COR-L47 (cell line): ENCODE measurements around the gene SETD3.
A peak's percentile ranks its signal among the peaks of the same experiment; 100 is the strongest.

Experiments used
- DNase-seq: peaks from one replicate; lab custom pipeline; 2025; lab: John Stamatoyannopoulos, UW

Gene SETD3

DNA sequence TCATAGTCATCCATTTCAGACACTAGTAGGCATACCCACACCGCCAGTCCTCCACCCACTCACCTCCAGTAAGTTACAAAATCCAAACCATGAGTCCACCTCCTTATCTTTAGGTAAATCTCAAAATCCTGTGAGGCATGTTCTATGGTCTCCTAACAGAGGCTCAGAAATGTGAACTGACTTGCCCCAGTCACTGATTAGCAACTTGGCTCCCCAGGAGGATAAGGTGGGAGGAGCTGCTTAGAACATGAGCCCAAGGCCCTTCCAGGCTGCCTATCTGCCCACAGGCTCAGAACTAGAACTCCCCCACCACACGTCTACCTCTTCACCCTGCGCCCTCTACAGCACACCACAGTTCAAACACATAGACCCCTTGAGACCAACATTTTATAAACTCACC is 19.9 kb downstream of the SETD3 start:
- no peak for DNase-seq

- DNase-seq, result no peak
Observed at GRCh38 chr14:99459481-99460100, 21.1 kb downstream of the SETD3 start.

DNA sequence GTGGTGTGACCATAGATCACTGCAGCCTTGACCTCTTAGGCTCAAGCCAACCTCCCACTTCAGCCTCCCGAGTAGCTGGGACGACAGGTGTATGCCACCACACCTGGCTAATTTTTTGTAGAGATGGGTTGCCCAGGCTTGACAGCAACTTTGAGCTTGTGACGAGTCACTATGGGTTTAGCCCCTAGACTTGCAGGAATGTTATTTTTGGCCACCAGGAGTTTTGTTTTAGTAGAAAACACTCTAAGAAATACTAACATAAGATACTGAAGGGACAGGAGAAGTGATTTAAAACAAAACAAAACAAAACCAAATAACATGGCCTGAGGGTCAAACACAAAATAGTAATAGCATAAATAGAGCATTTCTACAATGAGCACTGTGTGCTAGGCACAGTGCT is 26.4 kb downstream of the SETD3 start:
- DNase-seq, result no peak

DNA sequence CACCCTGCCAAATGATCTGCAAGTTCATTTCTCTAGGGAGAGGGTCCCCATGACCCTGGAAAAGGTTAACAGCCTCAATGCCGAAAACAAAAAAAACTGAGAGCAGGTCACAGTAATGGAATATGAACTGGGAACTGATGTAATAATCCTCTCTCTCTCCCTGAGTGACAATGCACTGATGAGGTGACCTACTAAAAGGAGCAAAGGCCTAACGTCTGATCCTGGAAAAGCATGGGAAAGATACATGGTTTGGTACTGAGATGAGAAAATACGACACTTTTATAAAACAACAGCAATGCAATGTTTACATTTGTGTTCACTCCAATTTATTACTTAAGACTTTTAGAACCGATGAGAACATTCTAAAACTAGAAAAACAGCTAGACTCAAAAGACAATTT is 27.7 kb downstream of the SETD3 start:
- no peak for DNase-seq

GRCh38 chr14:99451234-99451633 is 29.4 kb downstream of the SETD3 start:
- DNase-seq, result no peak

DNA sequence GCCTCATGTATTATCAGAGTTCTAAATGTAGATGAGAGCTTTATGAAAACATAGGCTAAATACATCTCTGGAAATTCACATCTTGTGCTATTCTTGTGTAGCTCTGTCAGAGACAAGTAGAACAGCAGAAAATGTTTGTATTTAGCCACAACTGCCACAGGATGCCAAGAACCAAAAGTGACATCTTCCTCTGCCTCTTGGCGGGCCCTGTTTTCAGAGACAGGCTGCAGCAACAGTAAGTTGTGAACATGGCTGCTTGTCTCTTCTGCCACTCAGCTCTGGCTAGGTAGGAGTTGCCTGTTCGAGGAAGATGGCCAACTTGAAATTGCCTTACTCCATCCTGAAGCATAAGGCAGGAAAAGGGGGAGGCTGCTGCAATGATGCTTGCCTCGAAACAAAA is 30.4 kb downstream of the SETD3 start:
- no peak for DNase-seq

- no peak for DNase-seq
Observed at GRCh38 chr14:99447739-99448138, 32.9 kb downstream of the SETD3 start.

- no peak for DNase-seq
Observed at GRCh38 chr14:99445931-99446330, 34.7 kb downstream of the SETD3 start.

GRCh38 chr14:99441918-99442317 is 38.7 kb downstream of the SETD3 start:
- DNase-seq, result no peak

- DNase-seq, result no peak
Observed at GRCh38 chr14:99441157-99441870, 39.3 kb downstream of the SETD3 start.

DNA sequence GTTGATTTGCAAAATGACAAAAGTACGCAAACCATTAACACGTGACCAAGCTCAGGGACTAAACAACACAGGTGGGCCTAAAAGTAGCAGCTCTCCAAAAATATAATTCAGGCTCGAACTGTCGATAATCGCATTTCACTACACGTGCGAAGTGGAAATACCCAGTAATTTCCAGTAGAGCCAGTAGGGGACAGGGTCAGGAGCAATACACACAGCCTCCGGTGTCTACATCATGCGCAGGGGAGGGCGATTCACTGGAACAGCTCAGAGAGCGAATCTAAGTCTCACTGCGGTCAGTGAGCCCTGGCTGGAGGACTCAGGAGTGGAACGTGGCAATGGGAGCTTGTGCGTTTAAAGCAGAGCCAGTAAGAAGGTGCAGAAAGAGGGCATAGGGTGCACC is 40.4 kb downstream of the SETD3 start:
- DNase-seq, result no peak

GRCh38 chr14:99437706-99438105 is 43.0 kb downstream of the SETD3 start:
- DNase-seq, result no peak

DNA sequence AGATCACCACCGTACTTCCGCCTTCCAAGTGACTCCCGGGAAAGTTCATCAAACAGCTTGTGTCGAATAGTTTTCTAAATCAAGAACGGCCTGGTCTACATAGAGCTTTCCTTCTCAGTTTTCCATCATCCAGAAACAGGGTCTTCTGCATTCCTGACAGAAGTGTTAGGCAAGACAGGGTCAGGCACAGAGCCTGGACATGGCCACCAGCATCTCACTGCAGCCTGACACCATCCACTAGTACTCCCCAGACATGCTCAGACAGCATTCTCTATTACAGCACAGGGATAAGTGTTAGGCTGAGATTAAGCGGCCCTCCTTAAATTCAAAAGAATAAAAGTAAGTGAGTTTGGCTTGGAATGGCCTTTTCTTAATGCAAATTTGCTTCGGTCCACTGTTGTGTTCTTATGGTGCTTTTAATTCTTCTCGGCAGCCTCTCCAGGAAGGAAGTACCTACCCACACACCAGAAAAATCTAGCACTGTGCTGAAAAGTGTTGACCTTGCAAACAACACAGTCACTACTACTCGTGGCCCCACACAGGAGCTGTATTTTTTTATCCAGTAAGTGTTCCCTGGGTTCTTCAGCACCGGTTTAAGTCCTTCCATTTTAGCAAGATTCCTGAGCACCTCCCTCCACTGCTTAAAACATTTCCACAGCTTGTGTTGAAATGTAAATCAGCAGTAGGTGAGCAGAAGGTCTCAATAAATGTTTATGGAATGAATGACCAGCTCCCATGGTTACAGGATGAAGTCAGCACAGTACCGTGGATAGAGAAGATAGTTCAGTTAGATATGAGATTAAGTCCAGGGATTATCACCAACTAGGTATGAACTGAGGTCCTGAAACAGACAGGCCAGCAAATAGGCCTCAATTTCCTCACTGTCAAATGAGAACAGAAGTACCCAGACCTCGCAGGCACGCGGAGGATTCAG is 44.1 kb downstream of the SETD3 start:
- no peak for DNase-seq

DNA sequence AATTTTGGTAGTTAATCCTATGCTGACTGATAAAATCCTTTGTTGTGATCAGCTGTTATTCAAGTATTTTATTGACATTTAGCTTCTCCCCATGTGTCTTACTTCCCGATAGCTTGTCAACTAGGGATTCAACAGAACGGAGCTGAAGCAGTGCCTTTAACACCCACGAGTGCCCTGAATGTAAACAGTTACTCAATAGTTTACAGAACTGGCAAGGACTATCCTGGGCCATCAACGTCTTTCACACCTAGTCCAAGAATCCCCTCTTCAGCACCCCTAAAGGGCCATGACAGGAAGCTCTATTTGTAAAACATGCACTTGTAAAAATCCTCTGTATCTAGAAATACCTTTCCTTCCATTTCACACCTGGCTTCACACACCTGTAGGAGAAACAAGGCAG is 45.3 kb downstream of the SETD3 start:
- no peak for DNase-seq

- no peak for DNase-seq
Observed at GRCh38 chr14:99432485-99432884, 48.2 kb downstream of the SETD3 start.

DNA sequence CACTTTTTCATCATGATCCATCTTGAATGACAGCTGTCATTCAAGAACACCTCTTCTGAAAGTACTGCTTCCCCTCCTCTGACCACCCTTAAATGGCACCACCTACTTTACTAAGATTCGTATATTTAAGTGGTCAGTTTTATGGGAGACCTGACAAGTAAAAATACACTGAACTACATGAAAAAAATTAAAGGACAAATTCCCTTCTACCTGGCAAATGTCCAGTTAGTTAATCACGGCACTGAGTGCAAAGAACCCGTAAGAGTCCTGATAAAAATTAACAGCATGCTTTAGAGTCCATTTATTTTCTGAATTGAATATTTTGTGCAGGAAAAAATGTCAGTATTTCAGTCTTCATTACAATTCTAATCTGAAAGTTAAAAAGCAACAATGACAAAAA is 48.7 kb downstream of the SETD3 start:
- DNase-seq, result no peak

DNA sequence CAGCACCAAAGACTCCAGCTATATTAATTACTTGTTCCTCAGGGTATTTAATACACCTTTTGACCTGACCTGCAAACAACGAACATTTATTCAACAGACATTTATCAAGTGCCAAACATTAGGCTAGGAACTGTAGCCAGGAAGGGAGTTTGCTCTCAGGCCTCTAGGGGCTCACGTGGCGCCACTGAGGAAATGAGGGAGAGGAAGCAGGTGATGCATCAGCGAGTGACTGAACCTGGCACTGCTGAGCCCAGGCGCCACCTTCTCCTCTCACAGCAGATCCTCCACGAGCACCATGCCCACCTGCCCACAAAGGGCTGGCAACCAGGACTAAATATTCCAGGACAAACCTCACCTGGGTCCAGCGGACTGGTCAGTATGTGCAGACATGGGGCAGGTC is 50.2 kb downstream of the SETD3 start:
- peak; percentile 8 for DNase-seq

DNA sequence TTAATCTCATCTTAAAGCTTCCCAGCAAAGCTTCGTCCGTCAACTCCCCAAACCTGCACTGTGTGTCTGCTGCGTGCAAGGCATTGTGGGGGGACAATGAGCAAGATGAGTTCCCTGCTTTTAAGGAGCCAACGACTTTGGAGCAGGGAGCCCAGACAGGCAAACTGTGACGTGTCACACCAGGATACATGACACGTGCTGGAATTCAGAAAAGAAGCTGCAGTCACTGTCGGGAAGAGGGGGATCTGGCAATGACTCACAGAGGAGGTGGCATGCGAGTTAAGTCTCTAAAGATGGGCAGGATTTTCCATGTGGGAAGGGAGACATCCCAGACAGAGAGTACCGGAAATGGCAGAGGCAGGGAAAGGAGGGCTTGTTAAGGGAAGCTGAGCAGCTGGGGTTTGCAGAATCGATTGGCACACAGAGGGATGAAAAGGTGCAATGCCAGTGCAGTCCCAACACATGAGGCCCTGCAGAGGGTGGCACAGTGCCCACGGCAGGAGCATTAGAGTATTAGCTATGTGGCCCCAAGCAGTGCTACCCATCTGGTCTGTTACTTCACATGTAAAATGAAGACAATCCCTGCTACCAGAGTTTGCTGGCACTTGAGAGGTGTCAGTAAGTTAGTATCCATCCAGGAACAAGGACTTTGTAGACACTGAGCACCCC is 52.9 kb downstream of the SETD3 start:
- no peak for DNase-seq

GRCh38 chr14:99426813-99427346 is 53.8 kb downstream of the SETD3 start:
- DNase-seq, result no peak

GRCh38 chr14:99426265-99426664 is 54.4 kb downstream of the SETD3 start:
- no peak for DNase-seq

GRCh38 chr14:99425272-99425681 is 55.4 kb downstream of the SETD3 start:
- DNase-seq, result peak; percentile 31

GRCh38 chr14:99424306-99424877 is 56.3 kb downstream of the SETD3 start:
- DNase-seq, result no peak
